K562 (cell line): ENCODE measurements around the gene EMC10. TPM values are rescaled to one million over a fixed set of nuclear protein-coding genes. Genes with fewer than 3 reads are reported as not detected.

Experiments
- AFF1 ChIP-seq, 2 experiments: fragments of 450-650 bp; IDR thresholded peaks; 2 replicates each; pipeline ENCODE4 v1.6.1; 2018; ENCODE audit warnings: mild to moderate bottlenecking in 2 of 2, low read depth in 1 of 2; ENCODE audit not compliant: partially characterized antibody in 2 of 2
- CBX3 ChIP-seq, 2 experiments: IDR thresholded peaks; 1 replicate in 1 of 2; 2 replicates in 1 of 2; pipeline ENCODE4 v1.6.1; 2012; ENCODE audit warnings: inconsistent platforms in 2 of 2, low read length in 2 of 2, borderline replicate concordance in 1 of 2, control low read depth in 1 of 2
- CREBBP ChIP-seq: IDR thresholded peaks from one replicate; pipeline ENCODE4 v1.6.1; 2012; ENCODE audit warnings: low read depth, mild to moderate bottlenecking, control low read depth, inconsistent platforms, low read length
- GTF2B ChIP-seq: IDR thresholded peaks from 2 replicates; pipeline ENCODE4 v1.6.1; 2011; ENCODE audit not compliant: insufficient read length; ENCODE audit errors: extremely low read depth
- HOMEZ ChIP-seq: fragments of 250-450 bp; sonication (Bioruptor Pico); IDR thresholded peaks from 2 replicates; pipeline ENCODE4 v1.4.0; 2020; ENCODE audit warnings: mild to moderate bottlenecking, moderate library complexity
- NCOA6 ChIP-seq: fragments of 450-650 bp; IDR thresholded peaks from 2 replicates; pipeline ENCODE4 v1.6.1; 2017; ENCODE audit warnings: mild to moderate bottlenecking
- NRF1 ChIP-seq, 2 experiments: fragments of 450-650 bp; IDR thresholded peaks in 1 of 2; conservative IDR thresholded peaks in 1 of 2; 2 replicates each; pipeline ENCODE4 v1.6.1; 2014; ENCODE audit warnings: mild to moderate bottlenecking in 2 of 2
- RB1 ChIP-seq: fragments of 450-650 bp; IDR thresholded peaks from 2 replicates; pipeline ENCODE4 v1.6.1; 2017; ENCODE audit warnings: low read depth, mild to moderate bottlenecking
- SNRNP70 ChIP-seq: fragments of 200-400 bp; formaldehyde crosslinking; optimal IDR thresholded peaks from 2 replicates; pipeline ENCODE3; 2017; ENCODE audit warnings: low read depth, low read length
- U2AF2 ChIP-seq: fragments of 200-400 bp; formaldehyde crosslinking; optimal IDR thresholded peaks from 2 replicates; pipeline ENCODE3; 2017; ENCODE audit warnings: low read depth, mild to moderate bottlenecking, low read length
- UBTF ChIP-seq, 2 experiments: IDR thresholded peaks; 2 replicates each; pipeline ENCODE4 v1.6.1; 2012; ENCODE audit warnings: improper control_type of control experiment in 2 of 2, low read depth in 2 of 2, low read length in 2 of 2, borderline replicate concordance in 1 of 2
- ZKSCAN8 ChIP-seq: fragments of 200-800 bp; sonication (Bioruptor generic); IDR thresholded peaks from 2 replicates; pipeline ENCODE4 v1.6.1; 2016; ENCODE audit warnings: missing genetic modification characterization, missing compliant biosample characterization
- ZNF655 ChIP-seq: fragments of 250-450 bp; sonication (Bioruptor Pico); IDR thresholded peaks from 2 replicates; pipeline ENCODE4 v1.5.0; 2021
- ZSCAN29 ChIP-seq: fragments of 450-650 bp; IDR thresholded peaks from 2 replicates; pipeline ENCODE4 v1.6.1; 2017
- polyA plus RNA-seq, 8 experiments: library from polyadenylated mRNA; depleted of rRNA in 4 of 8; stranded (reverse) in 5 of 8; unstranded in 3 of 8; fragments of >200 nt; fragmentation: Nextera tagmentation in 2 of 8; fragmentation: Illumina TruSeq in 1 of 8; extraction: Ambion mirVana in 2 of 8; extraction: Trizol in 1 of 8; gene quantifications; 2 replicates each; pipeline versions ENCODE4 v1.2.1 to v1.2.3, GENCODE V29; 2011 to 2014; ENCODE audit warnings: inconsistent platforms in 1 of 8, missing spikeins in 1 of 8
- total RNA-seq, 7 experiments: library from RNA; depleted of rRNA in 6 of 7; stranded (reverse); fragments of >200 nt in 6 of 7; fragmentation: Illumina TruSeq in 2 of 7; extraction: Trizol in 2 of 7; gene quantifications; 2 replicates each; pipeline versions ENCODE4 v1.2.1 to v1.2.3, GENCODE V29; 2011 to 2021; ENCODE audit warnings: low replicate concordance in 1 of 7

The EMC10 gene
- total and polyA plus RNA-seq, 9 of the 15 experiments (the other 6 are each of a cell fraction or from before 2014, with no cell fraction given): 1.4 to 46.0 (median 13.1) TPM

- TF ChIP-seq HOMEZ (CRISPR knock-in tag) (no peak), AFF1 (IDR thresholded peaks at IDR 0.05; ENCODE audit: low read depth in 1 of 2, partially characterized antibody in 2 of 2) (peak; percentile 18 to 97), GTF2B (no peak), UBTF (IDR thresholded peaks at IDR 0.05; ENCODE audit: borderline replicate concordance in 1 of 2, low read depth in 2 of 2, low read length in 2 of 2) (peak in 1 of 2 experiments; percentile 74; a peak in 1 of 4 replicates), U2AF2 (no peak), NCOA6 (no peak), ZKSCAN8 (no peak), NRF1 (conservative IDR thresholded peaks at IDR 0.05 in 1 of 2, IDR thresholded peaks at IDR 0.05 in 1 of 2) (peak; percentile 93 to 94), CBX3 (IDR thresholded peaks at IDR 0.05; ENCODE audit: borderline replicate concordance in 1 of 2, low read length in 2 of 2) (no peak; a peak in 1 of 3 replicates), SNRNP70 (no peak), ZNF655 (CRISPR knock-in tag) (no peak), CREBBP (no peak), ZSCAN29 (no peak), RB1 (peak; percentile 71; the same call in 1 of the 2 replicates)
Measured at GRCh38 chr19:50511069-50511822, 34.9 kb downstream of the EMC10 start, which contains the start of gene JOSD2 (continued).
